GM12878 (cell line): Measurements from ENCODE around the gene CCP110.

Experiments
- BCL11A ChIP-seq: IDR thresholded peaks from 2 replicates; pipeline ENCODE4 v1.6.1; 2011; ENCODE audit warnings: low read depth, low read length
- CREB1 ChIP-seq: IDR thresholded peaks from 2 replicates; pipeline ENCODE4 v1.6.1; 2012; ENCODE audit warnings: low read depth, mild to moderate bottlenecking, inconsistent platforms
- EP300 ChIP-seq, 2 experiments: fragments of 150-350 bp in 1 of 2; IDR thresholded peaks; 2 replicates each; pipeline ENCODE4 v1.6.1; 2011 to 2012; ENCODE audit warnings: low read depth in 2 of 2, low read length in 2 of 2, borderline replicate concordance in 1 of 2, improper control_type of control experiment in 1 of 2, inconsistent platforms in 1 of 2; ENCODE audit not compliant: control insufficient read depth in 1 of 2
- JUND ChIP-seq: IDR thresholded peaks from 2 replicates; pipeline ENCODE4 v1.6.1; 2012; ENCODE audit warnings: low read depth, mild to moderate bottlenecking, low read length, improper control_type of control experiment, moderate library complexity
- POLR2A ChIP-seq: IDR thresholded peaks from 2 replicates; pipeline ENCODE4 v1.6.1; 2011; ENCODE audit warnings: low read depth, mild to moderate bottlenecking, low read length
- TF ChIP-seq, protein P1 (sequence below), 3 experiments: IDR thresholded peaks in 2 of 3; conservative IDR thresholded peaks in 1 of 3; 2 replicates each; pipeline ENCODE4 v1.5.1; 2011; ENCODE audit warnings: low read depth in 3 of 3, low read length in 3 of 3, mild to moderate bottlenecking in 3 of 3, control low read depth in 2 of 3, moderate library complexity in 2 of 3, inconsistent platforms in 1 of 3, mixed read lengths in 1 of 3; ENCODE audit not compliant: control insufficient read depth in 2 of 3, insufficient read depth in 1 of 3; ENCODE audit errors: extremely low read depth in 1 of 3
- TF ChIP-seq, protein P2 (sequence below): IDR thresholded peaks from 2 replicates; pipeline ENCODE4 v1.6.1; 2011; ENCODE audit warnings: borderline replicate concordance, low read depth, mild to moderate bottlenecking, moderate library complexity, mixed read lengths, low read length; ENCODE audit not compliant: insufficient read depth; ENCODE audit errors: extremely low read length

DNA sequence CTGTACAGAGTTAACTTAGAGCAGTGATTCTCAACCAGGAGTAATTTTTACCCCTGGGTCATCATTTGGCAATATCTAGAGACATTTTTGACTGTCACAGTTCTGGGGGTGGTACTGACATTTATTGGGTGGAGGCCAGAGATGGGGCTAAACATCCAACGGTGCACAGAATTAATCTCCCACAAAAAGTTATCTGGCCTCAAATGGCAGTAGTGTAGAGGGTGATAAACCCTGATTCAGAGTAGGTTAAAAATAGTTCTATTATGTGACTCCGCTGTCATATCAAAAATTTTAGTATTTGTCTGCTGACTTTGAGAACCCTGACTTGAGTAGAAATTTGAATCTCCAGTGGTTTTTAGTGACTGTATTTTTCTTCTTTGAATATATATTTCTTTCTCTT is 50.9 kb downstream of the CCP110 start:
- TF ChIP-seq CREB1 (no peak), POLR2A (no peak), BCL11A (no peak), JUND (no peak), EP300 (IDR thresholded peaks at IDR 0.05; ENCODE audit: borderline replicate concordance in 1 of 2, control insufficient read depth in 1 of 2, low read depth in 2 of 2, low read length in 2 of 2) (no peak)
- TF ChIP-seq, protein P1, sequence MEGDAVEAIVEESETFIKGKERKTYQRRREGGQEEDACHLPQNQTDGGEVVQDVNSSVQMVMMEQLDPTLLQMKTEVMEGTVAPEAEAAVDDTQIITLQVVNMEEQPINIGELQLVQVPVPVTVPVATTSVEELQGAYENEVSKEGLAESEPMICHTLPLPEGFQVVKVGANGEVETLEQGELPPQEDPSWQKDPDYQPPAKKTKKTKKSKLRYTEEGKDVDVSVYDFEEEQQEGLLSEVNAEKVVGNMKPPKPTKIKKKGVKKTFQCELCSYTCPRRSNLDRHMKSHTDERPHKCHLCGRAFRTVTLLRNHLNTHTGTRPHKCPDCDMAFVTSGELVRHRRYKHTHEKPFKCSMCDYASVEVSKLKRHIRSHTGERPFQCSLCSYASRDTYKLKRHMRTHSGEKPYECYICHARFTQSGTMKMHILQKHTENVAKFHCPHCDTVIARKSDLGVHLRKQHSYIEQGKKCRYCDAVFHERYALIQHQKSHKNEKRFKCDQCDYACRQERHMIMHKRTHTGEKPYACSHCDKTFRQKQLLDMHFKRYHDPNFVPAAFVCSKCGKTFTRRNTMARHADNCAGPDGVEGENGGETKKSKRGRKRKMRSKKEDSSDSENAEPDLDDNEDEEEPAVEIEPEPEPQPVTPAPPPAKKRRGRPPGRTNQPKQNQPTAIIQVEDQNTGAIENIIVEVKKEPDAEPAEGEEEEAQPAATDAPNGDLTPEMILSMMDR (IDR thresholded peaks at IDR 0.05 in 2 of 3, conservative IDR thresholded peaks at IDR 0.05 in 1 of 3; ENCODE audit: control insufficient read depth in 2 of 3, extremely low read depth in 1 of 3, insufficient read depth in 1 of 3, low read depth in 3 of 3, low read length in 3 of 3) = no peak
- TF ChIP-seq, protein P2, sequence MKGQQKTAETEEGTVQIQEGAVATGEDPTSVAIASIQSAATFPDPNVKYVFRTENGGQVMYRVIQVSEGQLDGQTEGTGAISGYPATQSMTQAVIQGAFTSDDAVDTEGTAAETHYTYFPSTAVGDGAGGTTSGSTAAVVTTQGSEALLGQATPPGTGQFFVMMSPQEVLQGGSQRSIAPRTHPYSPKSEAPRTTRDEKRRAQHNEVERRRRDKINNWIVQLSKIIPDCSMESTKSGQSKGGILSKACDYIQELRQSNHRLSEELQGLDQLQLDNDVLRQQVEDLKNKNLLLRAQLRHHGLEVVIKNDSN = no peak
